Ovary (tissue), 9 donors: ENCODE measurements around the gene CNKSR3. TPM values are rescaled to one million over a fixed set of nuclear protein-coding genes. Genes with fewer than 3 reads are reported as not detected.

ENCODE experiments used
- DNase-seq, 5 donors: peaks; one replicate each; pipeline ENCODE4 v3.0.0-alpha.2; 2019 to 2020
- H3K27ac ChIP-seq, 2 donors: fragments of 200-600 bp; one replicate each; pipeline versions ENCODE4 v1.5.1 to v1.8.0; 2019 to 2022
- H3K27me3 ChIP-seq: fragments of 200-600 bp; one replicate; pipeline ENCODE4 v1.8.0; 2022
- H3K36me3 ChIP-seq: fragments of 200-600 bp; sonication (generic); one replicate; pipeline ENCODE4 v1.5.1; 2019
- H3K4me1 ChIP-seq: one replicate; pipeline ENCODE4 v1.8.1; 2013; ENCODE audit warnings: mild to moderate bottlenecking, moderate library complexity; ENCODE audit not compliant: insufficient read depth
- H3K4me3 ChIP-seq: fragments of 200-600 bp; sonication (generic); one replicate; pipeline ENCODE4 v1.5.1; 2017
- H3K9me3 ChIP-seq, 2 donors: fragments of 200-600 bp in 1 of 2; sonication (generic) in 1 of 2; one replicate each; pipeline versions ENCODE4 v1.5.1 to v1.8.1; 2013 to 2019; ENCODE audit warnings: mild to moderate bottlenecking in 1 of 2, moderate library complexity in 1 of 2
- CTCF ChIP-seq, 3 donors: fragments of 450-650 bp in 2 of 3; fragments of 200-600 bp in 1 of 3; IDR thresholded peaks; one replicate each; pipeline versions ENCODE4 v1.5.1 to v1.8.0; 2016 to 2022; ENCODE audit warnings: antibody characterized with exemption in 3 of 3, mild to moderate bottlenecking in 1 of 3
- EP300 ChIP-seq: sonication (generic); formaldehyde crosslinking; IDR thresholded peaks from one replicate; pipeline ENCODE4 v1.6.1; 2017; ENCODE audit warnings: antibody characterized with exemption
- POLR2A ChIP-seq: fragments of 450-650 bp; IDR thresholded peaks from one replicate; pipeline ENCODE4 v1.6.1; 2017; ENCODE audit warnings: antibody characterized with exemption, mild to moderate bottlenecking, moderate library complexity
- WGBS, 3 donors: extraction: QIAGEN DNeasy Blood & Tissue Kit in 1 of 3; methylation state at CpG; one replicate each; pipeline versions ENCODE4 v1.1.5 to v1.1.7; 2013 to 2017; 5-methylcytosine and 5-hydroxymethylcytosine counted together
- intact Hi-C, 4 donors: fragments of 100-400 bp; cut with DNase I; formaldehyde crosslinking; loops; one replicate each; pipeline versions ENCODE4 v1.11.0 to v1.15.1; 2022 to 2023
- polyA plus RNA-seq, 2 donors: library from polyadenylated mRNA; stranded (reverse); fragments of 200-250 nt in 1 of 2; fragments of 350-450 nt in 1 of 2; fragmentation: Illumina TruSeq in 1 of 2; extraction: RNeasy Lipid Tissue Mini Kit (QIAGEN cat#74804) in 1 of 2; gene quantifications; one replicate each; pipeline ENCODE4 v1.2.3, GENCODE V29; 2013 to 2014
- total RNA-seq, 7 donors: library from RNA; depleted of rRNA in 2 of 7; stranded (reverse); fragments of >200 nt in 2 of 7; fragmentation: NEBNext Ultra II Directional in 3 of 7; extraction: Animal tissue kit (Norgen Biotek cat#: 25700) in 3 of 7; gene quantifications; one replicate each; pipeline versions ENCODE4 v1.1.0 to v1.2.4, GENCODE V29; 2016 to 2023
- donor health status: DM: no; HTN: no; CAD: no; lungs with moderate emphysema.
- donor health status: DM: no; HTN: no; CAD: no.
- donor health status: Bipolar disorder and iron deficiency.
- donor health status: DM: yes; HTN: yes; CAD: no.
- donor health status: DM: no; HTN: no; CAD: no.
- donor health status: DM: yes; HTN: yes; CAD: no.

Gene CNKSR3
- total and polyA plus RNA-seq, 9 donors, result 8.6 to 16.7 (median 13.4) TPM

- Histone ChIP-seq H3K27me3 (no peaks in the 10 kb centered on the region), H3K27ac (peak overlapping the region; percentile 76 to 90), H3K4me1 (peaks cover 13% of the 10 kb centered on the region), H3K36me3 (no peaks in the 10 kb centered on the region), H3K4me3 (peak overlapping the region; percentile 89), H3K9me3 (no peaks in the 10 kb centered on the region)
- intact Hi-C loops, result loop anchor here in 2 of 4 donors (10.0 kb wide), 2 partner anchors 95 to 225 kb away; partner anchors contain the start of gene SCAF8 (in 1 of the 2)
- TF ChIP-seq CTCF (IDR thresholded peaks at IDR 0.05), result no peak
- whole genome bisulfite sequencing, 3 donors, result 0 to 1% (median 0%) methylated on average over 39 to 55 of the region's 55 CpGs
- DNase-seq, result peak; percentile 44 to 64 (median 55)
These were observed 903 bp downstream of the CNKSR3 start for GRCh38 chr6:154509421-154510143.

GRCh38 chr6:154508573-154509375 is 1.7 kb downstream of the CNKSR3 start:
- Histone ChIP-seq H3K27ac (peak overlapping the region; percentile 76 to 90), H3K4me1 (peaks cover 13% of the 10 kb centered on the region), H3K27me3 (no peaks in the 10 kb centered on the region), H3K4me3 (peak overlapping the region; percentile 89), H3K36me3 (no peaks in the 10 kb centered on the region), H3K9me3 (no peaks in the 10 kb centered on the region)
- no peak for TF ChIP-seq CTCF (IDR thresholded peaks at IDR 0.05)
- no peak for TF ChIP-seq POLR2A
- TF ChIP-seq EP300, result no peak
- intact Hi-C loops, result no loop called here
- DNase-seq, result no peak
- 15 to 19% (median 17%) methylated on average over 14 of the region's 14 CpGs for WGBS, 3 donors

GRCh38 chr6:154506991-154507898 is 3.2 kb downstream of the CNKSR3 start:
- no peak for DNase-seq
- intact Hi-C loops, result no loop called here
- Histone ChIP-seq H3K4me3 (no peak overlapping the region), H3K4me1 (peaks cover 13% of the 10 kb centered on the region), H3K9me3 (no peaks in the 10 kb centered on the region), H3K27ac (no peak overlapping the region), H3K27me3 (no peaks in the 10 kb centered on the region), H3K36me3 (no peaks in the 10 kb centered on the region)
- WGBS, 3 donors, result 64 to 75% (median 73%) methylated on average over 14 of the region's 14 CpGs
- TF ChIP-seq CTCF (IDR thresholded peaks at IDR 0.05) (no peak), EP300 (no peak), POLR2A (no peak)

- H3K36me3 ChIP-seq, result no peaks in the 10 kb centered on the region
- no peaks in the 10 kb centered on the region for H3K27me3 ChIP-seq
- DNase-seq, result no peak
- intact Hi-C loops, result no loop called here
- no peak overlapping the region for H3K27ac ChIP-seq
- peaks cover 10% of the 10 kb centered on the region for H3K4me1 ChIP-seq
- H3K9me3 ChIP-seq, result no peaks in the 10 kb centered on the region
- WGBS, 3 donors, result 89 to 93% (median 92%) methylated on average over 9 of the region's 9 CpGs
- no peak overlapping the region for H3K4me3 ChIP-seq
- no peak for TF ChIP-seq POLR2A
- no peak for TF ChIP-seq EP300
- TF ChIP-seq CTCF (IDR thresholded peaks at IDR 0.05), result no peak
These were observed 3.9 kb downstream of the CNKSR3 start for GRCh38 chr6:154506582-154506981.
